Gastrocnemius medialis (tissue), 4 donors: ENCODE measurements around the gene LGALS1.

Experiments
- CTCF ChIP-seq, 5 experiments: fragments of 450-650 bp in 3 of 5; fragments of 200-600 bp in 2 of 5; sonication (generic) in 2 of 5; IDR thresholded peaks in 4 of 5; conservative IDR thresholded peaks in 1 of 5; 1 replicate in 4 of 5; 2 replicates in 1 of 5; pipeline ENCODE4 v1.5.1; 2016 to 2019; ENCODE audit warnings: antibody characterized with exemption in 5 of 5, mild to moderate bottlenecking in 3 of 5, moderate library complexity in 3 of 5
- POLR2A ChIP-seq, 2 donors: fragments of 450-650 bp; IDR thresholded peaks; one replicate each; pipeline ENCODE4 v1.6.1; 2017; ENCODE audit warnings: antibody characterized with exemption in 2 of 2, mild to moderate bottlenecking in 2 of 2, moderate library complexity in 2 of 2

DNA sequence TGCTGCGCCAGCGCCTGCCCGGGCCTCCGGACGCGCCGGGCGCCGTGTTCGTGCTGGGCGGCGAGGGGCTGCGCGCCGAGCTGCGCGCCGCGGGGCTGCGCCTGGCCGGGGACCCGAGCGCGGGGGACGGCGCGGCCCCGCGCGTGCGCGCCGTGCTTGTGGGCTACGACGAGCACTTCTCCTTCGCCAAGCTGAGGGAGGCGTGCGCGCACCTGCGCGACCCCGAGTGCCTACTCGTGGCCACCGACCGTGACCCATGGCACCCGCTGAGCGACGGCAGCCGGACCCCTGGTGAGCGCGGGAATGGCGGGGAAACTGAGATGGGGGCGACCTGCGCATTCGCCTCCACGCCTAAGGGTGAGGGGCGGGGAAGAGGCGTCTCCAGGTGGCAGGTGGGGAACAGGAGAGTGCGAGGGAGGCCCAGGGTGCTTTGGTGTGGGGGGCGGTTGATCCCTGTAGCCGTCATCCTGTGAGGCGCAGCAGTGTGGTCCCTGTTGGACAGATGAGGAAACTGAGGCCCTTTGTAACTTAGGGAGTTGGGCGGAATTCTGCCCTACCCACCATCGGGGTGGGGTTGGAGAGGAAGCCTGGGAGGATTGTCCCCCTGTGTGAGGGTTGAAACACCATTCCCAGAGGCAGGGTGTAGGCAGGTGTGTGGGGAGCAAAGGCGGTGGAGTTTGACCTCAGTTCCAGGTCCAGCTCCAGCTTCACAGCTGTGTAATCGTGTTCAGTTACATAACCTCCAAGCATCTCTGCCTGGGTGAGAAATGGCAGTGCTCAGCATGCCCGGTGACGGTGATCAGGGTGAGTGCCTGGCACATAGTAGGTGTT, 16.2 kb upstream of the LGALS1 start:
- TF ChIP-seq POLR2A (IDR thresholded peaks at IDR 0.05) (no peak), CTCF (IDR thresholded peaks at IDR 0.05 in 4 of 5, conservative IDR thresholded peaks at IDR 0.05 in 1 of 5) (no peak)
